GM12878 (cell line): ENCODE measurements around the gene LYPD5. TPM values are rescaled to one million over a fixed set of nuclear protein-coding genes. Genes with fewer than 3 reads are reported as not detected.

ENCODE experiments used
- ATAC-seq: fragments of 200-7000 bp; cut with Tn5 transposase; 3 replicates; pipeline ENCODE4 v1.9.1; 2020; ENCODE audit warnings: mild to moderate bottlenecking, moderate library complexity
- BruUV-seq: library from RNA; stranded (reverse); fragments of 400-500 nt; replicated peaks from 2 replicates; lab custom pipeline; 2021; lab: Mats Ljungman, UMichigan
- CTCF ChIA-PET: fragments of 300-600 bp; sonication (Branson Sonifier 250); formaldehyde crosslinking; extraction: SDS; loops from one replicate; lab custom pipeline; 2021; ENCODE audit warnings: inconsistent platforms; lab: Yijun Ruan, JAX
- POLR2A ChIA-PET: fragments of 350-600 bp; formaldehyde crosslinking; extraction: SDS; loops from one replicate; lab custom pipeline; 2021; ENCODE audit warnings: inconsistent platforms; lab: Charles Lee
- RAD21 ChIA-PET: fragments of 300-600 bp; sonication (Branson Sonifier 250); formaldehyde crosslinking; loops from one replicate; lab custom pipeline; 2023; ENCODE audit warnings: antibody characterized with exemption; ENCODE audit not compliant: unreplicated experiment; lab: Charles Lee
- SMC1A ChIA-PET: fragments of 300-600 bp; sonication (Branson Sonifier 250); formaldehyde crosslinking; loops from one replicate; lab custom pipeline; 2023; ENCODE audit not compliant: unreplicated experiment, uncharacterized antibody; lab: Charles Lee
- DNase-seq: peaks from one replicate; pipeline ENCODE4 v3.0.0-alpha.2; 2011; ENCODE audit warnings: low read depth, low spot score
- FAIRE-seq: peaks from 3 replicates; lab custom pipeline; 2011; peaks lifted over from hg19 to GRCh38; lab: Jason Lieb, UNC
- H2AFZ ChIP-seq: 2 replicates; pipeline ENCODE4 v1.6.0; 2011; ENCODE audit warnings: low read depth, low read length, control low read depth; ENCODE audit not compliant: control insufficient read depth
- H3K27ac ChIP-seq: 2 replicates; pipeline ENCODE4 v1.5.1; 2011; ENCODE audit warnings: control low read depth; ENCODE audit not compliant: control insufficient read depth, insufficient read depth
- H3K27me3 ChIP-seq, 2 experiments: replicated peaks in 1 of 2; 2 replicates each; pipeline versions ENCODE4 v1.6.0 to v1.6.1; 2011; ENCODE audit warnings: low read length in 1 of 2; ENCODE audit not compliant: control insufficient read depth in 2 of 2, insufficient read depth in 2 of 2
- H3K36me3 ChIP-seq, 2 experiments: 2 replicates each; pipeline ENCODE4 v1.5.1; 2011; ENCODE audit warnings: low read length in 1 of 2; ENCODE audit not compliant: control insufficient read depth in 2 of 2, insufficient read depth in 2 of 2
- H3K4me1 ChIP-seq: 2 replicates; pipeline ENCODE4 v1.6.1; 2011; ENCODE audit warnings: mild to moderate bottlenecking, low read length, moderate library complexity, mixed read lengths; ENCODE audit not compliant: control insufficient read depth, insufficient read depth
- H3K4me2 ChIP-seq: 2 replicates; pipeline ENCODE4 v1.6.0; 2011; ENCODE audit warnings: control low read depth; ENCODE audit not compliant: control insufficient read depth, insufficient read depth
- H3K4me3 ChIP-seq: fragments of 200-600 bp; sonication (generic); 2 replicates; pipeline ENCODE4 v1.5.1; 2016
- H3K79me2 ChIP-seq: 2 replicates; pipeline ENCODE4 v1.6.0; 2011; ENCODE audit warnings: low read length; ENCODE audit not compliant: control insufficient read depth, insufficient read depth
- H3K9ac ChIP-seq: 2 replicates; pipeline ENCODE4 v1.8.0; 2011; ENCODE audit warnings: low read length, control low read depth, mixed read lengths; ENCODE audit not compliant: control insufficient read depth, insufficient read depth
- H3K9me3 ChIP-seq: replicated peaks from 3 replicates; pipeline ENCODE4 v1.5.1; 2011; ENCODE audit warnings: mild to moderate bottlenecking, low read length; ENCODE audit not compliant: control insufficient read depth, insufficient read depth
- H4K20me1 ChIP-seq: 2 replicates; pipeline ENCODE4 v1.6.0; 2011; ENCODE audit not compliant: control insufficient read depth, insufficient read depth
- HDGF ChIP-seq: fragments of 450-650 bp; IDR thresholded peaks from 2 replicates; pipeline ENCODE4 v1.6.1; 2016; ENCODE audit warnings: antibody characterized with exemption
- KLF5 ChIP-seq: fragments of 450-650 bp; IDR thresholded peaks from 2 replicates; pipeline ENCODE4 v1.6.1; 2014; ENCODE audit warnings: mild to moderate bottlenecking; ENCODE audit not compliant: partially characterized antibody
- MYB ChIP-seq: fragments of 150-350 bp; IDR thresholded peaks from 2 replicates; pipeline ENCODE4 v1.6.1; 2014; ENCODE audit warnings: mild to moderate bottlenecking, low read depth, low read length, borderline replicate concordance
- NR2C1 ChIP-seq: fragments of 450-650 bp; IDR thresholded peaks from 2 replicates; pipeline ENCODE4 v1.6.1; 2017; ENCODE audit warnings: antibody characterized with exemption, mild to moderate bottlenecking, moderate library complexity
- TCF12 ChIP-seq: IDR thresholded peaks from 2 replicates; pipeline ENCODE4 v1.6.1; 2011; ENCODE audit warnings: low read depth, mild to moderate bottlenecking, low read length
- whole genome bisulfite sequencing: methylation state at CpG from one replicate; pipeline ENCODE4 v1.1.6; 2016; ENCODE audit warnings: low lambda C conversion rate; ENCODE audit not compliant: insufficient replicate concordance, insufficient coverage; ENCODE audit errors: missing lambda C conversion rate; 5-methylcytosine and 5-hydroxymethylcytosine counted together
- in situ Hi-C: fragments of 300-500 bp; cut with MboI; formaldehyde crosslinking; loops from 9 replicates; pipeline ENCODE4 v1.14.3; 2018; ENCODE audit warnings: mixed read lengths
- intact Hi-C: fragments of 100-400 bp; cut with micrococcal nuclease; formaldehyde crosslinking; loops from one replicate; pipeline ENCODE4 v1.14.2; 2022; ENCODE audit not compliant: unreplicated experiment
- polyA plus RNA-seq, 11 experiments: library from polyadenylated mRNA; depleted of rRNA in 4 of 11; unstranded in 6 of 11; stranded (reverse) in 5 of 11; fragments of >200 nt; fragmentation: Nextera tagmentation in 4 of 11; fragmentation: Illumina TruSeq in 1 of 11; extraction: Ambion mirVana in 4 of 11; extraction: Trizol in 1 of 11; gene quantifications; 1 replicate in 1 of 11; 2 replicates in 10 of 11; pipeline versions ENCODE4 v1.2.1 to v1.2.3, GENCODE V29; 2011 to 2016; ENCODE audit warnings: inconsistent platforms in 2 of 11, missing spikeins in 2 of 11, low read depth in 1 of 11
- total RNA-seq, 4 experiments: library from RNA; depleted of rRNA in 3 of 4; stranded (reverse); fragments of >200 nt in 3 of 4; fragmentation: Illumina TruSeq in 1 of 4; extraction: Trizol in 1 of 4; gene quantifications; 2 replicates each; pipeline versions ENCODE4 v1.2.1 to v1.2.3, GENCODE V29; 2013 to 2021
- TF ChIP-seq, protein P1 (sequence below): fragments of 450-650 bp; IDR thresholded peaks from 2 replicates; pipeline ENCODE4 v1.6.1; 2017; ENCODE audit warnings: mild to moderate bottlenecking
- TF ChIP-seq, protein P2 (sequence below): IDR thresholded peaks from 2 replicates; pipeline ENCODE4 v1.6.1; 2011; ENCODE audit warnings: low read depth, low read length, improper control_type of control experiment, borderline replicate concordance

The LYPD5 gene
- total and polyA plus RNA-seq, 10 of the 15 experiments (the other 5 are each of a cell fraction or from before 2014, with no cell fraction given) = 0.04 to 2.2 (median 0.69) TPM; not detected in 1

DNA sequence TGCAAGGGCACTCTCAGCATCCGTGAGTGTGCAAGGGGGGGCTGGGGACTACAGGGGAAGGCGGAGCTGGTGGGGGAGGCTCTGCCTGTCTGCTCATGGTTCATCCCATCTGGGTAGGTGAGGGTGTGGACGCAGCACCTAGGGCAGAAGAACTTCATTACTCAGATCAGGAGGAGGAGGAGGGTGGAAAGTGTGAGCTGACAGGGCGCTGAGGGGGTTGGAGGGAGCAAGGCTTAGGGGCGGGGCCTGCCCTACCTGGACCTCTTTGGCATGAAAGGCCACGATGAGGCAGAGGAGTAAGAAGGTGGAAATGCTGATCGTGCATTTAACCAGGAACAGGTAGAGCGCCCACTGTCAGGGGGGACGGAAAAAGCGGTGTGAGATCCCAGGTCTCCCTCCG lies 26.0 kb downstream of the LYPD5 start:
- H3K9ac ChIP-seq = peak overlapping the region; percentile 64
- peak overlapping the region; percentile 96 for H3K4me2 ChIP-seq
- FAIRE-seq = no peak
- no peaks in the 10 kb centered on the region for H3K9me3 ChIP-seq
- H4K20me1 ChIP-seq = no peaks in the 10 kb centered on the region
- peaks cover 34% of the 10 kb centered on the region for H3K4me1 ChIP-seq
- no peak for DNase-seq
- POLR2A ChIA-PET = interaction anchor here (0.7 to 8.4 kb wide), 5 partner anchors 16 to 1219 kb away, joined by 3 to 389 read pairs (median 13); partner anchors contain the start of gene SMG9
- H3K36me3 ChIP-seq = peaks cover 17 to 23% of the 10 kb centered on the region in 2 experiments
- no peaks in the 10 kb centered on the region for H3K27me3 ChIP-seq
- peaks cover 62% of the 10 kb centered on the region for H3K79me2 ChIP-seq
- CTCF ChIA-PET = interaction anchor here (0.7 to 9.2 kb wide), 7 partner anchors 8 to 108 kb away, joined by 3 to 324 read pairs (median 6); partner anchors contain the start of gene SMG9
- in situ Hi-C loops (no loop called here), intact Hi-C loops (no loop called here)
- 28% methylated on average over 11 of the region's 11 CpGs for WGBS
- peak overlapping the region; percentile 100; the same call in 1 of the 2 replicates for H3K4me3 ChIP-seq
- TF ChIP-seq NR2C1 = no peak
- no peak for TF ChIP-seq TCF12
- TF ChIP-seq KLF5 = no peak
- TF ChIP-seq HDGF = peak; percentile 70; the same call in 1 of the 2 replicates
- TF ChIP-seq MYB = no peak
- TF ChIP-seq, protein P1, sequence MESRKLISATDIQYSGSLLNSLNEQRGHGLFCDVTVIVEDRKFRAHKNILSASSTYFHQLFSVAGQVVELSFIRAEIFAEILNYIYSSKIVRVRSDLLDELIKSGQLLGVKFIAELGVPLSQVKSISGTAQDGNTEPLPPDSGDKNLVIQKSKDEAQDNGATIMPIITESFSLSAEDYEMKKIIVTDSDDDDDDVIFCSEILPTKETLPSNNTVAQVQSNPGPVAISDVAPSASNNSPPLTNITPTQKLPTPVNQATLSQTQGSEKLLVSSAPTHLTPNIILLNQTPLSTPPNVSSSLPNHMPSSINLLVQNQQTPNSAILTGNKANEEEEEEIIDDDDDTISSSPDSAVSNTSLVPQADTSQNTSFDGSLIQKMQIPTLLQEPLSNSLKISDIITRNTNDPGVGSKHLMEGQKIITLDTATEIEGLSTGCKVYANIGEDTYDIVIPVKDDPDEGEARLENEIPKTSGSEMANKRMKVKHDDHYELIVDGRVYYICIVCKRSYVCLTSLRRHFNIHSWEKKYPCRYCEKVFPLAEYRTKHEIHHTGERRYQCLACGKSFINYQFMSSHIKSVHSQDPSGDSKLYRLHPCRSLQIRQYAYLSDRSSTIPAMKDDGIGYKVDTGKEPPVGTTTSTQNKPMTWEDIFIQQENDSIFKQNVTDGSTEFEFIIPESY = no peak
- TF ChIP-seq, protein P2, sequence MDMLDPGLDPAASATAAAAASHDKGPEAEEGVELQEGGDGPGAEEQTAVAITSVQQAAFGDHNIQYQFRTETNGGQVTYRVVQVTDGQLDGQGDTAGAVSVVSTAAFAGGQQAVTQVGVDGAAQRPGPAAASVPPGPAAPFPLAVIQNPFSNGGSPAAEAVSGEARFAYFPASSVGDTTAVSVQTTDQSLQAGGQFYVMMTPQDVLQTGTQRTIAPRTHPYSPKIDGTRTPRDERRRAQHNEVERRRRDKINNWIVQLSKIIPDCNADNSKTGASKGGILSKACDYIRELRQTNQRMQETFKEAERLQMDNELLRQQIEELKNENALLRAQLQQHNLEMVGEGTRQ = no peak
- no peak overlapping the region for H2AFZ ChIP-seq
- peak; percentile 29 for ATAC-seq
- H3K27ac ChIP-seq = peak overlapping the region; percentile 95
- SMC1A ChIA-PET = interaction anchor here (1.5 to 8.3 kb wide), 4 partner anchors 16 to 107 kb away, joined by 5 to 325 read pairs (median 56); partner anchors contain the start of genes PLAUR and SMG9
- no TSS peak for BruUV-seq
- RAD21 ChIA-PET = interaction anchor here (1.3 to 7.4 kb wide), 5 partner anchors 11 to 107 kb away, joined by 4 to 148 read pairs (median 117); partner anchors contain the start of genes PLAUR, SMG9 and ZNF283
